ENCODE results near the gene ACP1. TPM values are rescaled to one million over a fixed set of nuclear protein-coding genes. Genes with fewer than 3 reads are reported as not detected.

Gene ACP1
- total and polyA plus RNA-seq, 2 experiments from 2014 or later = 189 to 281 TPM

- no peak for DNase-seq (ENCODE audit: low spot score)
Measured at GRCh38 chr2:236993-237539, 27.7 kb upstream of the ACP1 start.

DNA sequence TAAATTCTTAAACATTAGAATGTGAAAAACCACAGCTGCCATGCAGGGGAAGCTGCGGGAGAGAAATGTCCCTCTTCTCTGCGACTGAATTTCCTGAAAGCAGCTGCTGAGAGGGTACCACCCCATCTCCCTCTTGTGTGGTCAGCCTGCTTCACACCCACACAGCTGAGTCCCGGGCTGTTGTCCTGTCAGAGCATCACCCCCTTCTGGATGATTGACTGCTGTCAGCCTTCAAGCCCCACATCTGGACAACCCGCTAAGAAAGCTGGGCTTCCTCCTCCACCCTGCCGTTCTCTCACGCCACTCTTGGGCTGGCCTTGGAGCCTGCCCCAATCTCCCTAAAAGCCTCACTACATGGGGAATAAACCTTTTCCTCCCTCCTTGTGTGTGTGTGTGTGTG is 26.9 kb upstream of the ACP1 start:
- no peak; the same call in 2 of the 3 replicates for ATAC-seq
- Histone ChIP-seq H3F3A (replicated peaks; ENCODE audit: low read depth) (no peaks in the 10 kb centered on the region), H3K27me3 (ENCODE audit: insufficient read depth) (no peaks in the 10 kb centered on the region), H3K9me2 (ENCODE audit: insufficient read depth) (peaks cover 5% of the 10 kb centered on the region; the same call in 1 of the 2 replicates), H3K4me2 (no peak overlapping the region), H3K27ac (ENCODE audit: low read depth) (no peak overlapping the region), H3K36me3 (ENCODE audit: insufficient read depth) (no peaks in the 10 kb centered on the region), H4K20me1 (replicated peaks; ENCODE audit: insufficient read depth) (no peaks in the 10 kb centered on the region), H2AFZ (no peak overlapping the region), H3K4me3 (no peak overlapping the region), H3K79me2 (replicated peaks; ENCODE audit: insufficient read depth) (no peaks in the 10 kb centered on the region), H3K4me1 (ENCODE audit: insufficient read depth) (peaks cover 12% of the 10 kb centered on the region)
- H3K27ac Mint-ChIP-seq = no peak overlapping the region
- no peak overlapping the region for H3K4me3 Mint-ChIP-seq
- H3K27me3 Mint-ChIP-seq (ENCODE audit: insufficient read depth, low read depth, poor library complexity) = peaks cover 3% of the 10 kb centered on the region
- H3K36me3 Mint-ChIP-seq (ENCODE audit: low read depth) = peaks cover 22% of the 10 kb centered on the region
- no peak for DNase-seq (ENCODE audit: low spot score)
- no peaks in the 10 kb centered on the region; the same call in 2 of the 3 replicates for H3K9me3 Mint-ChIP-seq
- peaks cover 29% of the 10 kb centered on the region for H3K4me1 Mint-ChIP-seq
- TF ChIP-seq STAT1 (IDR thresholded peaks at IDR 0.05; ENCODE audit: unreplicated experiment) = no peak
- TF ChIP-seq CTCF (conservative IDR thresholded peaks at IDR 0.05; ENCODE audit: low read depth in 2 of 2) = no peak
- no peak for TF ChIP-seq ETS1 (IDR thresholded peaks at IDR 0.05)
- TF ChIP-seq CREB1 (CRISPR knock-in tag; IDR thresholded peaks at IDR 0.05; ENCODE audit: low read depth) = no peak
- TF ChIP-seq ZNF114 (CRISPR knock-in tag; IDR thresholded peaks at IDR 0.05) = no peak
- no peak for TF ChIP-seq POLR2AphosphoS5 (IDR thresholded peaks at IDR 0.05; ENCODE audit: low read depth)

More at GRCh38 chr2:236993-237539, 27.7 kb upstream of the ACP1 start:
- H3K36me3 Mint-ChIP-seq (ENCODE audit: low read depth) = peaks cover 16% of the 10 kb centered on the region
- no peaks in the 10 kb centered on the region for H3K9me3 Mint-ChIP-seq
- H3K27ac ChIP-seq (ENCODE audit: low read depth) = no peak overlapping the region
- no peaks in the 10 kb centered on the region for H4K20me1 ChIP-seq (replicated peaks; ENCODE audit: insufficient read depth)
- H3K4me3 ChIP-seq = no peak overlapping the region
- no peaks in the 10 kb centered on the region for H3K79me2 ChIP-seq (replicated peaks; ENCODE audit: insufficient read depth)
- H3K27me3 ChIP-seq (ENCODE audit: insufficient read depth) = no peaks in the 10 kb centered on the region
- no peaks in the 10 kb centered on the region for H3F3A ChIP-seq (replicated peaks; ENCODE audit: low read depth)
- no peak overlapping the region; the same call in 1 of the 2 replicates for H3K27ac Mint-ChIP-seq
- H2AFZ ChIP-seq = no peak overlapping the region
- H3K4me1 Mint-ChIP-seq = peaks cover 36% of the 10 kb centered on the region
- no peaks in the 10 kb centered on the region for H3K36me3 ChIP-seq (ENCODE audit: insufficient read depth)
- no peak for TF ChIP-seq CTCF (conservative IDR thresholded peaks at IDR 0.05; ENCODE audit: low read depth in 2 of 2)
- TF ChIP-seq ZNF114 (CRISPR knock-in tag; IDR thresholded peaks at IDR 0.05) = no peak
- no peak for TF ChIP-seq NANOG (IDR thresholded peaks at IDR 0.05; ENCODE audit: borderline replicate concordance)
- TF ChIP-seq STAT1 (IDR thresholded peaks at IDR 0.05; ENCODE audit: unreplicated experiment) = no peak
- TF ChIP-seq EZH2 (IDR thresholded peaks at IDR 0.05; ENCODE audit: low read depth, unreplicated experiment) = no peak
- TF ChIP-seq ZNF331 (CRISPR knock-in tag; IDR thresholded peaks at IDR 0.05; ENCODE audit: low read depth) = no peak
- no peak for ATAC-seq
- H3K27me3 Mint-ChIP-seq (ENCODE audit: insufficient read depth, low read depth, poor library complexity) = peaks cover 3% of the 10 kb centered on the region
- H3K9me2 ChIP-seq (ENCODE audit: insufficient read depth) = peaks cover 5% of the 10 kb centered on the region; the same call in 1 of the 2 replicates
- H3K4me1 ChIP-seq (ENCODE audit: insufficient read depth) = peaks cover 17% of the 10 kb centered on the region
- H3K4me2 ChIP-seq = no peak overlapping the region
- H3K4me3 Mint-ChIP-seq = no peak overlapping the region

Measured in GM23338 (cell line).